ENCODE measurements around the gene SPTBN1. TPM values are rescaled to one million over a fixed set of nuclear protein-coding genes. Genes with fewer than 3 reads are reported as not detected.
A peak's percentile ranks its signal among the peaks of the same experiment; 100 is the strongest.

SPTBN1 gene
- total RNA-seq, 2 experiments from 2014 or later, result 132 to 183 TPM

DNA sequence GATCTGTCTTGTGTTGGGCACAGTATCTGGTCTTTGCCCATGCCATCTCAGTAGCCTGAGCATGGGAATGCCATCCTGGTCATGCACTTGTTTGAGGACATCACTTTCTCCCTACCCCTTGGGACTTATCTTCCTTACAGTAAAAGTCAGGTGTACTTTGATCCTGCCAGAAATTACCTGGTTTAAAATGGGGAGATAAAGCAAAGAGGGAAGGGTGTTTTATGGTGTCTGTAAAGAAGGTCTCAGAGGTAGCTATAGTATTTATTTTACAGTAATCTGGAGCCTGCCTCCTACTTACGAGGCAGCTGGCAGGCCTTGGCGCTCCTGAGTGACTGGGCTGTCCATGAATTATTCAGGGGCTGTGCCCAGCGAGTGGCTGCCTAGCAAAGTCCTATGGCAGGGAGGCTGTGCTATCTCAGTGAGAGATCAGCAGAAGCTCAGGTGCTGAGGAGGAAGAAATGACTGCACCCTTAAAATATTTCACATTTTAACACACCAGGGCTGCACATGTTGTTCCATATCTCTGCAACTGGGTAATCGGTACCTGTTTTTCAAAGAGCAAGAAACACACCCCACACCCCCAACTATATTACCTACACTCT lies 93.9 kb downstream of the SPTBN1 start:
- no peaks in the 10 kb centered on the region for H3K36me3 ChIP-seq (ENCODE audit: insufficient read depth, low read length)
- no peak overlapping the region for H3K4me3 ChIP-seq (ENCODE audit: low read depth, low read length, poor library complexity, severe bottlenecking)
- H4K20me1 ChIP-seq (ENCODE audit: insufficient read depth, low read length), result no peaks in the 10 kb centered on the region
- peak overlapping the region; percentile 60; the same call in 1 of the 2 replicates for H3K4me2 ChIP-seq (ENCODE audit: low read length)
- CTCF ChIA-PET (ENCODE audit: unreplicated experiment), result no interaction called here
- H3K27ac ChIP-seq (ENCODE audit: low read depth, low read length, poor library complexity, severe bottlenecking), result peak overlapping the region; percentile 63
- TF ChIP-seq, protein P1, sequence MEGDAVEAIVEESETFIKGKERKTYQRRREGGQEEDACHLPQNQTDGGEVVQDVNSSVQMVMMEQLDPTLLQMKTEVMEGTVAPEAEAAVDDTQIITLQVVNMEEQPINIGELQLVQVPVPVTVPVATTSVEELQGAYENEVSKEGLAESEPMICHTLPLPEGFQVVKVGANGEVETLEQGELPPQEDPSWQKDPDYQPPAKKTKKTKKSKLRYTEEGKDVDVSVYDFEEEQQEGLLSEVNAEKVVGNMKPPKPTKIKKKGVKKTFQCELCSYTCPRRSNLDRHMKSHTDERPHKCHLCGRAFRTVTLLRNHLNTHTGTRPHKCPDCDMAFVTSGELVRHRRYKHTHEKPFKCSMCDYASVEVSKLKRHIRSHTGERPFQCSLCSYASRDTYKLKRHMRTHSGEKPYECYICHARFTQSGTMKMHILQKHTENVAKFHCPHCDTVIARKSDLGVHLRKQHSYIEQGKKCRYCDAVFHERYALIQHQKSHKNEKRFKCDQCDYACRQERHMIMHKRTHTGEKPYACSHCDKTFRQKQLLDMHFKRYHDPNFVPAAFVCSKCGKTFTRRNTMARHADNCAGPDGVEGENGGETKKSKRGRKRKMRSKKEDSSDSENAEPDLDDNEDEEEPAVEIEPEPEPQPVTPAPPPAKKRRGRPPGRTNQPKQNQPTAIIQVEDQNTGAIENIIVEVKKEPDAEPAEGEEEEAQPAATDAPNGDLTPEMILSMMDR (conservative IDR thresholded peaks at IDR 0.05; ENCODE audit: low read length), result no peak
- no peak for TF ChIP-seq EZH2phosphoT487 (IDR thresholded peaks at IDR 0.05; ENCODE audit: borderline replicate concordance, low read depth, low read length)
- no TSS peak for BruUV-seq (replicated peaks)
- POLR2A ChIA-PET, result interaction anchor here (0.9 to 1.4 kb wide), 4 partner anchors 9 to 28 kb away, joined by 3 to 6 read pairs (median 4); no protein-coding TSS in a partner anchor
- H3K79me2 ChIP-seq (ENCODE audit: insufficient read depth, low read depth, low read length), result no peaks in the 10 kb centered on the region
- no peak for DNase-seq (ENCODE audit: low spot score)
- H2AFZ ChIP-seq (ENCODE audit: low read length), result no peak overlapping the region
- no peaks in the 10 kb centered on the region for H3K9me2 ChIP-seq (ENCODE audit: insufficient read depth, low read length)
- H3K4me1 ChIP-seq (ENCODE audit: insufficient read depth, low read length, poor library complexity, severe bottlenecking), result peaks cover 36% of the 10 kb centered on the region
- intact Hi-C loops (cut with micrococcal nuclease; ENCODE audit: unreplicated experiment), result loop anchor here (2.0 kb wide), 1 partner anchor 85 kb away; no protein-coding TSS in a partner anchor
- H3K9me3 ChIP-seq (ENCODE audit: low read length), result no peaks in the 10 kb centered on the region

DNA sequence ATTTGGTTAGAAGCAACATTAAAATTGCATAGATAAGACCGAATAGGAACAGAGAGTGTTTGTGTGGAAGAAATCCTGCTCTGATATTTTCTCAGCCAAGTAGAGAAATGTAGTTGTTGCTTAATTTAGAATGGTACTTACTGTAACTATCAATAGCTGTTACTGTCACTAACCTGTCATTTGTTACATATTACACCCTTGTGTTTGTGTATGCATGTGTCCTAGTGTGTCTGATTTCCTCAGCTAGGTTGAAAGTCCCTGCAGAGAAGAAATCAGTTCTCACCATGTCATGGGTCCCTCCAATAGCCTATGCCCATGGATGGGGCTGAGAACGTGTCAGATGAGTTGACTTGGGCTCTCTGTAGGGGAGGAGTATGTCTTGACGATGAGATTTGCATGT lies 94.4 kb downstream of the SPTBN1 start:
- ChIA-PET CTCF (ENCODE audit: unreplicated experiment) (no interaction called here), POLR2A (interaction anchor here (0.8 to 1.4 kb wide), 4 partner anchors 9 to 154 kb away, joined by 3 to 6 read pairs (median 4); no protein-coding TSS in a partner anchor)
- Histone ChIP-seq H2AFZ (ENCODE audit: low read length) (no peak overlapping the region; the same call in 1 of the 2 replicates), H3K4me1 (ENCODE audit: insufficient read depth, low read length, poor library complexity, severe bottlenecking) (peaks cover 36% of the 10 kb centered on the region), H3K79me2 (ENCODE audit: insufficient read depth, low read depth, low read length) (no peaks in the 10 kb centered on the region), H4K20me1 (ENCODE audit: insufficient read depth, low read length) (no peaks in the 10 kb centered on the region), H3K4me2 (ENCODE audit: low read length) (peak overlapping the region; percentile 60), H3K36me3 (ENCODE audit: insufficient read depth, low read length) (no peaks in the 10 kb centered on the region), H3K4me3 (ENCODE audit: low read depth, low read length, poor library complexity, severe bottlenecking) (no peak overlapping the region), H3K9me2 (ENCODE audit: insufficient read depth, low read length) (no peaks in the 10 kb centered on the region), H3K9me3 (ENCODE audit: low read length) (no peaks in the 10 kb centered on the region), H3K27ac (ENCODE audit: low read depth, low read length, poor library complexity, severe bottlenecking) (peak overlapping the region; percentile 63)
- intact Hi-C loops (cut with micrococcal nuclease; ENCODE audit: unreplicated experiment), result loop anchor here (2.0 kb wide), 1 partner anchor 84 kb away; no protein-coding TSS in a partner anchor
- TF ChIP-seq EZH2phosphoT487 (IDR thresholded peaks at IDR 0.05; ENCODE audit: borderline replicate concordance, low read depth, low read length), result no peak
- TF ChIP-seq, protein P1 (conservative IDR thresholded peaks at IDR 0.05; ENCODE audit: low read length), result no peak
- BruUV-seq (replicated peaks), result no TSS peak
- DNase-seq (ENCODE audit: low spot score), result no peak

Data from OCI-LY7 (cell line).